GM21381 (cell line): ENCODE data around the gene AMBP.
"Not testable (repeated sequence)": the region's sequence is repeated elsewhere in the genome, so short reads cannot be mapped to it uniquely, and the experiment has no call there.

Source experiments
- ATAC-seq: cut with Tn5 transposase; IDR thresholded peaks from one replicate; pipeline ENCODE4 v1.9.1; 2021; ENCODE audit warnings: mild to moderate bottlenecking, moderate library complexity; ENCODE audit not compliant: unreplicated experiment

Gene AMBP

DNA sequence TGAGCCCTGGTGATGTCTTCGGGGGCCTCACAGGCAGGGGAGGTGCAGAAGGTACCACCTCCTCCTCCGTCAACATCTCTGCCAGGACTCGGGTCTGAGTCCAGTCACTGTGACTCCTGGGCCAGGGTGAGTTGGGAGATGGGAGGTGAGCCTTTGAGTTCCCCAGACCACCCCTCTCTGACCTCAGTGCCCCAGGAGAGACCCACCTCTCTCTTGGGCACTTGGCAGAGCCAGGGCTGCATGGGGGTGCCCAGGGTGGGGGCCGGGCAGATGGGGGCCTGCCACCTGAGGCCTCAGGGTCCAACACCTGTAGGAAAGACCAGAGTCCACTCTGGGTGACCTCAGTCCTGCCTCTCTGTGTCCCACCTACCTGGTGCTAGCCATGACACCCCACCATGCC is 14.2 kb upstream of the AMBP start:
- ATAC-seq: no peak

DNA sequence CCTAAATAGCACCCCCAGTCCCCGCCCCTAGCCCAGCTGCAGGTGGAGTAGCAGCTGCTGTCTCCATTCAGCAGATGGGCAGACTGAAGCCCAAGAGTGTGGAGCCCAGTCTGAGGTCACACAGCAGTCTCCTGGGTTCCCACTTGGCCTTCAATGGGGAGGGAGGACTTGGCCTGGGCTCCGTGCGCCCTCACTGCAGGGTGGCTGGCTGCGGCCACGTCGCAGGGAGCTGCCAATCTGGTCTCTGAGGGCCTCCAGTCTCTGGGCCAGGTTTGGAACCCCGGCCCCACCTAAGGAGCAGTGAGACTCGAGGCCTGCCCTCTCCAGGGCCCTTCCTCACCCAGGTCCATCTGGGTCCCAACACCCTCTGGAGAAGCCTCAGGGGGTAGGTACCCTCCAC is 13.6 kb upstream of the AMBP start:
- ATAC-seq: no peak

DNA sequence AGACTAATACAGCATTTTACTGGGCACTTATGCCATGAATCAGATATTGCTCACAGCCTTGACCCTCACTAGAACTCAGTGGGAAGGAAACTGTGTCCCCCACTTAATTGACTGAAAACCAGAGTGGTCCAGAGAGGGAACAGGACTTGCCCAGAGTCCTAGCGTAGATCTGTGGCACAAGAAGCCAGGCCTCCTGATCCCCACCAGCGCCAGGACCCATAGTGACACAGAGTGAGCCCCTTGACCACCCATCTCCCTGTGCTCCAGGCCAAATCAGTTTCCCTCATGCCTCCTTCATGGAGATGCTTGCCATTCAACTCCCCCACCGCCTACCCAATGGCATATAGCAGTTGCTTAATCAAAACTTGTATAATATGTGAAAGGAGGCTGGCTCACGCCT is 12.7 kb upstream of the AMBP start:
- ATAC-seq: no peak

DNA sequence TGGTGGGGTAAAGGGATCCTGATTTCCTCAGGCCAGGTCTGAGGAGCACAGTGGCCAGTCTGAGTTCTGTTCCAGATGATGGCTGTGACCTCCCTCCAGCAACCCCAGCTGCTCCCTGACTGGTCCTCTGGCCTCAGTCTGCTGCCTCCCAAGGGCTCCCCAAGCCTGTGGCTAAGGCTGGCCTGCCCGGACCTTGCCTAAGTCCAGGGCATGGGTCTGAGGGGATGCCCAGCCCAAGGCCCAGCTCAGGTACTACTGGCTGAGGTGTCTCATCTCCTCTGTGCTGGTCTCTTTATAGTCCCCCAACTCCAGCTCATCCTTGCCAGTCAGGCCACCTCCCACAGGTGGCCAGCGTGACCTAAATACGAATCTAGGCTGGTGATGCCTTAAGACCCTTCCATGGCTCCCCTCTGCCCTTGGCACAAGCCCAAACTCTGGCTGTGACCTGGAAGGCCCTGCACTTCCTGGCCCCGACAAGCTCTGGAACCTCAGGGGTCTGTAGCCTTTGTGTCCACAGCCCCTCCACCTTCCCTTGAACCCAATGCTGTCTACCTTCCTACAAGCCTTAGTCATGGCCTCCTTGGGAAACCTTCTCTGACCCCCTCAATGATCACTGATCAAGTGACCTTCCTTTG is 11.2 kb upstream of the AMBP start:
- ATAC-seq: no peak

DNA sequence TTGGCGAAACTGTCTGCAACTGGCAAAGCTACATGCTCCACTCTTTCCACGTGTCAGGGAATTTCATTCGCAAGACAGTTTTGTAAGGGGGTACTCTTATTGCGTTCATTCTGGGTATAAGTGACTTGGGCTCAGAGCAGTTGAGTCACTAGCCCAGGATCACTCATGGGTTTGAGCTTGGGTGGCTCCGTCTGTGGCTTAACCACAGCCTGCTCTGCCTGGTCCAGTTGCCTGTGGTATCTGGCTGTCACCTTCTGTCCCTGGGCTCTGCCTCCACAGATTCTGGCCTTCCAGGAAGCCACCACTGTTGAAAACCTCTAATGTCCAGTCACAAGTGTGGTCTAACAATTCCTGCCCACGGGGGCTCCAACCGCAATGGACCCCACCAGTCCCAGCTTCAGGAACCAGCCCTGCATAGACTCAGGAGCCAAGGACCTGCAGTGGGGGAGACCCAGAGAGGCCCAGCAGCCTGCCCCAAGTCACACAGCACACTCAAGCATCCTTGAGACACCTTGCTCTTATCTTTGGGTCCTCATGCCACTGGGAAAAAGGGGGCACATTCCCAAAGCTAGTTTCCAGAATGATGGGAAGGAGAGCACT is 10.6 kb upstream of the AMBP start:
- ATAC-seq: no peak

DNA sequence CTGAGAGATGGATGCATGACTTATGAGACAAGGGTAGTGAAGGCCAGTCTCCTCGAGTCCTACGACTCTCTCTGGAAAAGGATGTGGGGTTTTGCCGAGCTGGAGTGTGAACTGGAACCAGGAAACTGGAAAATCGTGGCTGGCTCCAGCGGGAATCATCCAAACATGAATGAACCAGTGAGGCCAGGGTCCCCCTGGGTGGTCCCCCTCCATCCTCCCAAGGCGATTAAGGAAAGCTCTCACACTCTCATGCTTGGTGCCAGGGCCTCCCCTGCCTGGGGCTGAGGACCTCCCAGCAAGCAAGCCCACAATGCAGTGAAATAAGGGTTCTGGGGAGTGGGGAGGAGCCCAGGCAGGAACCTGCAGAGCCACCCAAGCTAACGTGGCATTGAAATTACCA is 9.6 kb upstream of the AMBP start:
- no peak for ATAC-seq

DNA sequence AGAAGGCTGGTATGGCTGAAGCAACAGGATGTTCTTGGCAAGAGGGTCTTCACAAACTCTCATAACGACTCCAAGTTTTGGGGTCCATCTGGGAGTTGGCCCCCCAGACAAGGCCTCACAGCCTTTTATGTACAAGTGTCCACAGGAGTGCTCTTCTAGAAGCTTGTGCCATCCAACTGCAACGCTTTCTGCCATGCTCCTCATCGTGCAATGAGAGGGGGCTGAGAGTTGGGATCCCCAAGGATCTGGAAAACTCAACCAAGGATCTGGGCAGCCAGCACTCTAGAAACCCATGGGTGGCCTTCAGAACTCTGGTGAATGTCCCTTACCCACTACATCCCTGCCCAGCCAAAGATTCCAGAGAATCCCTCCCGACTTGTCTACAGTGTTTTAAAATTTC is 8.5 kb upstream of the AMBP start:
- ATAC-seq: no peak

DNA sequence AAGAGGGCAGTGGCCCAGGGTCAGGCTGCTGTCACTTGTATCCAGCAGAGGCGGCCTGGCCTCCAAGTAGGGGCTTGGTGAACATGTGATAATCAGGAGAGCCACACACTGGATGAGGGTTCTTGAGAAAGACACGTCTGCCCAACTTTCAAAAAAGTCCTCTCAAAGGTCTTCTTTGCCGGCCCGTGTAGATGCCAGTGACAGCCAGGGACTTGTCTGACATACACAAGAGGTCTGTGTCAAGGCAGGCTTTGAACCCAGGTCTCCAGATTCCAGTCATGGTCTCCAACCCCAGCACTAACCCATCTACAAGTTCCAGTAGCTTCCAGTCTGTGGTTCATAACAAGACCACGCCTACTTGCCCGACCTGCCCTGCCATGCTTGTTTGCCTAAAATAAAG is 7.9 kb upstream of the AMBP start:
- no peak for ATAC-seq

DNA sequence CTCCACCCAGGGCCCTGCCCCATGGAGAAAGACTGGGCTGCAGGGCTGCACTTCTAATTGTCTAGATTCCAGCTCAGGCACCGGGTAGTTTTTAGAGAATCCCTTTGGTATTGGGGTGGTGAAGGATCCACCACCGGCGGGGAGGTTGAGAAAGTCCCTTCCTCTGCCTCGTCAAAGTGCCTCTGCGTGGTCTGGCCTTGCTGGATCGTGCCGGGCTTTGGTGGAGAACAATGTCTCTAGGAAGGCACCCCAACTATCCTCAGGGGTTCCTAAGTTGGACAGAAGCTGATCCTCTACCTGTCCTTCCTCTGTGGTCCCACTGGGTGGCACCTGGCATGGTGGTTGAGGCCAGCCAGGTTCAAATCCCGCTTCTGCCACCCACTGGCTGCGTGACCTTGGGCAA is 7.3 kb upstream of the AMBP start:
- no peak for ATAC-seq

DNA sequence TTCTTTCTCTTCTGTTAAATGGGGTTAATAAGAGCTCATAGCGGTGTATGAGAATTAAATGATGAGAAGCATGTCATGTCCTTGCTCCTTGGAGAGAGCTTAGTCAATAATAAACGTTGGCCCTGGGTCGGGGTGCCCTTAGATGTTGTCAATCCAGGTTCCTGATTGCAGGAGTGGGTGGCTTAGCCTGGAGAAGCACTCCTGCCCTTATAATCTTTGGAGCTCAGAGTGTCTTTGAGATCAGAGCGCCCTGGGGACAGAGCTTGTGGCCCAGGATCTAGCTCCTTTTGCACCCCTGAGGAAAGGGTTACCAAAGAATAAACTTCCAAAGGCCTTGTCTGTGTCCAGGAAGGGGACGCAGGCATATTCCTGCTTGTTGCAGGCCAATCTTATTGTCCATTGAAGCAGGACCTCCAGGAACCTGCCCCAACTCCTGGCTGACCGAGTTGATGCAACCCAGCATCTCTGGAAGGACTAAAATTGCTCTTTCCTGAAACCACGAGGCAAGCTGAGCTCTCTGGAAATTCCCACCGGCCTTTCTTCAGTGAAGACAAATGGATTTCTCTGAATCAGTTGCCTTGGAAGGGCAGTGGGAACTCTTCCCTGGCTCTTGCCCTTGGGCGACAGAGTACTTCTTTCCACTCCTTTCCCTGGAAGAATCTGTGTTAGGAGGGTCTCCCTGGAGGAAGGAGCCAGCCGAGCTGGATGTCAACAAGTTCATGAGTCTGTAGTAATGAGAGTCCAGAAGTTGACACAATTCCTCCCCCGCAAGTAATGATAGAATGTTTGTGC is 6.4 kb upstream of the AMBP start:
- no peak for ATAC-seq

DNA sequence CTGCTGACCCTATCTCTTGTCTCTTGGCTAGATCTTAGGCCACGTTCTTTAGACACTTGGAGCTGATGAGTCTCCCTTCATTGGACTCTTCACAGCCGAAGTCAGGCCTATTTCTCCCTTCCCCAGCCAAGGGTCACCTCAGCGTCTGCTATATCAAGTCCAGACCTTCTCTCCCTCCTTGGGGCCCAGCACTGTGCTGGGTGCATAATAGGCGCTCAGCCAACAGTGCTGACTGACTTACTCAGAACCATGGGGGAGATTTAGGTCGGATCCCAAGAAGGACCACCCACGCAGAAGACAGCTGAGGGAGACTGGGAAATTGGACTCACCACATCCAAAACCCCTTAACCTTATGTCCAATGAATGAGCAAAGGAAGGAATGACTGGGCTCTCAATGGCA is 5.6 kb upstream of the AMBP start:
- ATAC-seq: no peak

DNA sequence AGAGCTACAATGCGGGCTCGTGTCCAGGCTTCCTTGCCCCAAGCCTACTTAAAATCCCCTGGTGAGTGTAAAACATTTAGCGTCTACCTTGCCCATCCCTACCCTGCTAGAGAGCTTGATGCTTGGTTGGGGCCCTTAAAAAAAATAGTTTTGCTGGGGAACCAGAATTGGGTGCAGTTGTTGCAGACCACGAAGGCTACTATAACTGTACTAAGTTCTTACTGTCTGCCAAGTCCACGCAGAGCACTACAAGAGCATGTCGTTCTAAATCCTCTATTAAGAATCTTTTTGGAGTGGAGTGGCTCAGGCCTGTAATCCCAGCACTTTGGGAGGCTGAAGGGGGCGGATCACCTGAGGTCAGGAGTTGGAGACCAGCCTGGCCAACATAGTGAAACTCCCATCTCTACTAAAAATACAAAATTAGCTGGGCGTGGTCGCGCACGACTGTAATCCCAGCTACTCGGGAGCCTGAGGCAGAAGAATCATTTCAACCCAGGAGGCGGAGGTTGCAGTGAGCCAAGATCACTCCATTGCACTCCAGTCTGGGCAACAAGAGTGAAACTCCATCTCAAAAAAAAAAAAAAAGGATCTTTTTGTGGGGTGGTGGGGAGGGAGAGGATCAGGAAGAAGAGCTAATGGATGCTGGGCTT is 4.8 kb upstream of the AMBP start:
- ATAC-seq: not testable (repeated sequence)

DNA sequence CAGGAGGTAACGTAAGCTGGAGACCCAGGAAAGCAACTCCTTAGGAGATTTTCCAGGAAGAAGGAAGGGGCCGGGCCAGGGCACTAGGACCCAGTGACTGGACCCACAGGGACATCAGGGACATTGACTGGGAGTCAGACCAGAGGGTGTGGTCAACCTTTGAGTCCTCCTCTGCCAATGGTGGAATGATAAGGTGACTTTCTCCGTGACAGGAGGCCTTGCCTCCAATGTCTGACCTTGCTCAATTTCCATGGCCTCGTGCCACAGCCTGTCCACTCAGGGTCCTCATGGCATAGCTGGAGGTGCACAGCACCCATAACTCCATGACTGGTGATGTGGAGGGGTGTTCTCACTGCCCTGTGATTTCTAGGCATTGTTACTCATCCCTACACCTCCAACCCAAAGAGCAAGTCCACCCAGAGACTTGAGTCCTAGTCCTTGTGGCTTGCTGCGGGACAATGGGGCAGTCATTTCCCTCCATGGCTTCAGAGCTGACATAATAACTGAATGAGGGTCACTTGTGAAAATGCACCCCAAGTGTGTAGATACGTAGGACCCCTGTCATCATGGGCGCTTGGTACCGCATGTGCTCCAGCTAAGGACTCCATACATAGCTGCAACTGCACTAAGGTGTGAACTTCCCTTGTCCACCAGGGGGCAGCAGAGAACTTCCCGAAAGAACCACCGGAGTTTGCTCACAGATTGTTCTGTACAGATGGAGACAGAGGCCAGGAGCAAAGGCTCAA is 4.1 kb upstream of the AMBP start:
- ATAC-seq: peak; percentile 92

DNA sequence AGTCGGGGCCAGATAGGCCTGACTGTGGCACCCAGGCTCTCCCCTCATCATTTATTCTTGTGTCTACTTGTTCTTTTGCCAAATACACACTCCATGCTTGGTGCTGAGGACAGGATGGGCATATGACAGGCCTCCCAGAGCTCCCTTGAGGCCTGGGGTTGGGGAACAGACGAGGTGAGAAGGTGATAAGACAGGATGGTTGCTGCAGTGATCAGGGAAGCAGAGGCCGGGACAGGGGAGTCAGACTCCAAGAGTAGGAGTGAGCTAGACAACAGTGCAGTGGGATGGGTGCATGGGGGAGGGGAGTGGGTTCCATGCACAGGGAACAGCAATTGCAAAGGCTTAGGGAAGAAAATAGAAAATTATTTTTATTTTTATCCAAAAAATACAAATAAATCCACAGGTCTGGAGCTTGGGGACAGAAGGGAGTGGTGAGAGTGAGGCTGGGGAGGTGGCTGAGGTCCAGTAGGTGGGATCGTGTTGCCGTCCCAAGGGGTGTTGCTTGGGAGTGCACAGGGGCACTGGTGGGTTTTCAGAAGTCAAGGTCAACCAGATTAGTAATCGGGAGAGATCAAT is 3.4 kb upstream of the AMBP start:
- ATAC-seq: no peak

DNA sequence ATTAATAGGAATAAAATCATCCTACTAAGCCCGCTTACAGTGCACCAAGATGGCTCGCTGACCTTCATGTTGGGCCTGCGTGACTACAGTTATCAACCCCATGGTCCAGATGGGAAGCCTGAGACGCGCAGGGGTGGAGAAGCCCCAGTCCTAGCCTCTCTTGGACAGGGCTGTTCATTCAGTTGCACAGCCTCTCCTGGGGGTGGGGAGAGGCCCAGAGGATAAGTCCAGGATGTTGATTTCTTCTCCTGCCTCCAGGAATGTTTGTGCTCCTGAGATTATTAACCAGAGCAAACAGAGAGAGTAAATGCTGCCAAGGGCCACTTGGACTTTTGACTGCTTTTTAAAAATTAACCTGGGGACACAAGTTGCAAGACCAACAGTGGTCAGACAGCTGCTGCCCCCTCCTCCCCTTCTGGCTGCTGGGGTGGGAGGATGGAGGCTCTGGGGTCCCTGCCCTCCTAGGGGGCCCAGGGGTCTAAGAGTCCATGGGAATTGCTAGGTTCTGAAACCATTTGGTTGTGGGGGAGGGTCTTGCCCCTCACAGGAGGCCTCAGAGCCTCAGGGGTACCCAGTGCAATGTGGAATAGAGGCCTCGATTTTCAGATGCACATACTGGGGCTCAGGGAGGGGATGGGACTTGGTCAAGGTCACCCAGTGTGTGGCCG is 2.8 kb upstream of the AMBP start:
- ATAC-seq: no peak

DNA sequence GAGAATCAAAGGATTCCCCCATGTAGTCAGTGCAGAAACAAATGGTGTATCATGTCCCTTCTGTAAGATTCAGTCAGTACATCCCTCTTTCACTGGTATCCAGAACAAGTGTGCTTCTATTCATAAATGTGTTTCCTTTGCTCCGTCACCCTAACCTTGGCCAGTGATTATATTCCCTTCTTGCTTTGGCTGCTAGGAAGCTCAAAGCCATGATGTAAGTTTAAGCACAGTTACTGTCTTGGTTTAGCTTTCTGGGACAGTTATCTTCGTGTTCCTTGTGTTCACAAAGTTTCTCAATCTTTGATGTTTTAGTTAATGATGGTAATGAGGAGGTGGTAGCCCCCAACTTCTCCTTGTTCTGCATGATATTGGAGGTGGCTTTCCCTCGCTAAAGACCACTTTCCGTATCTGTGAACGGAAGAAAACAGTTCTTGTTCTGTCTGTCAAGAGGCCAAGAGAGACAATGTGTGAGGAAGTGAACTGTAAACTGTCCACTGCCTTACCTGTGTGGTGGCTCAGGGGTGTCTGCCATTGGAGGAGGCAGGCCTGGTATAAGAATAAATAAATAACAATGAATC is 2.2 kb upstream of the AMBP start:
- no peak for ATAC-seq

DNA sequence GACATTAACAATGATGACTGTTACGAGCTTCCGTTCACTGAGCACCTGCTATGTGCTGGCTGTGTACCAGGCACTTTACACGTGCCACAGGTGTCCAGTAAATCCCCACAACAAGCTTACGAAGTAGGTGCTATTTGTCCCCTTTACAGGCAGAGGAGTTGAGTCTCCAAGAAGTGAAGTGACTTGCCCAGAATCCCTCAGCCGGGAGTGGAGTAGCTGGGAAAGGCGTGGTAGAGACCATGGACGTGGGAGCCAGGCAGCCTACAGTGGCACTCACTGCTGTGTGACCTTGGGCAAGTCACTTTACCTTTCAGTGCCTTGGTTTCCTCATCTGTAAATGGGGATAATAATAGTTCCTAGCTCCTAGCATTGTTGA is 669 bp upstream of the AMBP start:
- no peak for ATAC-seq

DNA sequence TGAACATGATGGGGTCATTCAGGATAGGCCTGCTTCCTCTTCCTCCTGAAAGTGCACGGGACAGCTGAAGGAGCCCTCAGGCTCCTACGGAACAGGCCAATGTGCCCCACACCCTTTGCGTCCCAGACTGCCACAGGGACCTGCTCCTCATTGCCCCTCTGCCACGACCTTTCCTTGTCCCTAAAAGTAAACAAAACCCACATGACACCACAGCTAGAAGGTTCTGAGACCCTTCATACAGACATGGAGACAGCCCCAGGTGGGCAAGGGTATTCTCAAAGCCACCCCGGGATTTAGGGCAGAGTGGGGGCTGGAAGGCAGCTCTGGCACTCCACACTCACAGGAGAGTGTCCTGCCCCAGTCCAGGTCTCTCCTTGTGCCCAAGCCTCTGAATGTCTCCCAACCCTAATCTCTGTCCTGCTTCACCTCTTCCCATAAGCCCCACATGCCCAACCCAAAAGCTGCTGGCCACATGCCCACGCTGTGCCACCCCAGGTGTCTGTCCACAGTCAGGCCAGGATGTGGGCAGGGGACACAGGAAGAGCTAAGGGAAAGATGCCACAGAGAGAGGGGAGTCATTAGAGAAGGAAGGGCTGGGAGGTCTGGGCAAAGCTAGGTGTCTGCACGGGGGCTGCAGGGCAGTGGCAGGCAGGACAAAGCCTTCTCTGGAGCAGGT is 800 bp downstream of the AMBP start:
- ATAC-seq: no peak
